CD4-positive, alpha-beta T cell treated with Interleukin-17A for 4 hours (primary cell): Measurements from ENCODE around the gene ARFGEF2.
"Not testable (repeated sequence)": the region's sequence is repeated elsewhere in the genome, so short reads cannot be mapped to it uniquely, and the experiment has no call there.

Source experiments
- DNase-seq: peaks from one replicate; pipeline ENCODE4 v3.0.0-alpha.2; 2020; ENCODE audit warnings: mixed read lengths

ARFGEF2 gene

GRCh38 chr20:48957053-48957481 lies 35.6 kb downstream of the ARFGEF2 start:
- no peak for DNase-seq

- DNase-seq: no peak
These were observed 36.0 kb downstream of the ARFGEF2 start for GRCh38 chr20:48957533-48957932.

- no peak for DNase-seq
These were observed 37.2 kb downstream of the ARFGEF2 start for GRCh38 chr20:48958743-48959142.

- DNase-seq: no peak
These were observed 38.5 kb downstream of the ARFGEF2 start for GRCh38 chr20:48959899-48960550.

- no peak for DNase-seq
These were observed 40.9 kb downstream of the ARFGEF2 start for GRCh38 chr20:48962421-48962820.

- DNase-seq: no peak
These were observed 41.7 kb downstream of the ARFGEF2 start for GRCh38 chr20:48962976-48963771.

- DNase-seq: no peak
These were observed 43.8 kb downstream of the ARFGEF2 start for GRCh38 chr20:48965189-48965910.

- DNase-seq: no peak
These were observed 49.3 kb downstream of the ARFGEF2 start for GRCh38 chr20:48970681-48971365.

GRCh38 chr20:48971956-48972355 lies 50.4 kb downstream of the ARFGEF2 start:
- DNase-seq: no peak

GRCh38 chr20:48972816-48973215 lies 51.3 kb downstream of the ARFGEF2 start:
- no peak for DNase-seq

GRCh38 chr20:48975955-48976354 lies 54.4 kb downstream of the ARFGEF2 start:
- no peak for DNase-seq

- DNase-seq: not testable (repeated sequence)
These were observed 58.5 kb downstream of the ARFGEF2 start for GRCh38 chr20:48979980-48980379.

- no peak for DNase-seq
These were observed 62.2 kb downstream of the ARFGEF2 start for GRCh38 chr20:48983423-48984400.

- no peak for DNase-seq
These were observed 63.2 kb downstream of the ARFGEF2 start for GRCh38 chr20:48984575-48985219.

GRCh38 chr20:48986899-48987298 lies 65.4 kb downstream of the ARFGEF2 start:
- DNase-seq: no peak

GRCh38 chr20:48990467-48990866 lies 69.0 kb downstream of the ARFGEF2 start:
- no peak for DNase-seq

- DNase-seq: no peak
These were observed 74.1 kb downstream of the ARFGEF2 start for GRCh38 chr20:48995589-48995988.

- DNase-seq: no peak
These were observed 78.7 kb downstream of the ARFGEF2 start for GRCh38 chr20:48999890-49000870.

- no peak for DNase-seq
These were observed 80.2 kb downstream of the ARFGEF2 start for GRCh38 chr20:49001741-49002140.

GRCh38 chr20:49006446-49006980 lies 85.0 kb downstream of the ARFGEF2 start:
- no peak for DNase-seq
